GM08714 (cell line): ENCODE measurements around the gene SNPH.

Experiments used
- H3K4me3 ChIP-seq: fragments of 200-500 bp; sonication (Bioruptor generic); 2 replicates; pipeline ENCODE4 v1.5.1; 2014; ENCODE audit warnings: mild to moderate bottlenecking, low read length, inconsistent platforms
- ZNF274 ChIP-seq: IDR thresholded peaks from 2 replicates; pipeline ENCODE4 v1.6.1; 2012; ENCODE audit warnings: mild to moderate bottlenecking, low read depth, low read length

Gene SNPH

DNA sequence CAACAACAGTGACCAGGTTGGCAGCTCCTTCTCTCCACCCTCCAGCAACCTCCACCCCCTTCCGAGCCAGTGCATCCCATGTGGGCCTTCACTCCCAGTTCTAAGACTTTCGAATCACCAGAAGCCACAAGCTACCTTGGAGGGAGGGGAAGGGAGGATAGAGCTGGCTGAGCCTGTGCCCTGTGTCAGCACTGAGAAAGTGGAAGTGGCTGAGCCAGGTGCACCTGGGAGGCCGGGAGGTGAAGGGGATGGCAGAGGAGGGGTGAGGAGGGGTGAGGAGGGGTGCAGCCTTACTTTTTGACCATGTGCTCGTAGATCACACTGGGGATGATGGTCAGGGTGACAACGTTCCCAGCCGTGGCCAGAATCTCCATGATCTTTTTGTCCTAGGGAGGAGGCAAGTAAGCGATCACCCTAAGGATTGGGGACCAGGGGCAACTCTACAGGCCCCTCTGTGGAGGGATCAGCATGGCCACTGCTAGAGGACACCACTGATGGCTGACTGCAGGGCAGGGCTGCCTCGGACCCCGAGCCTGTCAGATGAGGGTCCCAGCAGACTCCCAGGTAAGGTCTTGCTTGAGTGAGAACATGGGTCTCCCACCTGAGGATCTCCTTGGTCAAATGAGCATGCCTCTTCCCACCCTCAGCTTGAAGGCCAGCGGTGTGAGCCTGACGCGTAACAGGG is 44.6 kb downstream of the SNPH start:
- no peak overlapping the region for H3K4me3 ChIP-seq
- TF ChIP-seq ZNF274 = no peak

- no peak for TF ChIP-seq ZNF274
- no peak overlapping the region for H3K4me3 ChIP-seq
Observed at GRCh38 chr20:1312308-1312707, 46.2 kb downstream of the SNPH start.

GRCh38 chr20:1312904-1313235 is 46.8 kb downstream of the SNPH start:
- H3K4me3 ChIP-seq = no peak overlapping the region
- TF ChIP-seq ZNF274 = no peak

DNA sequence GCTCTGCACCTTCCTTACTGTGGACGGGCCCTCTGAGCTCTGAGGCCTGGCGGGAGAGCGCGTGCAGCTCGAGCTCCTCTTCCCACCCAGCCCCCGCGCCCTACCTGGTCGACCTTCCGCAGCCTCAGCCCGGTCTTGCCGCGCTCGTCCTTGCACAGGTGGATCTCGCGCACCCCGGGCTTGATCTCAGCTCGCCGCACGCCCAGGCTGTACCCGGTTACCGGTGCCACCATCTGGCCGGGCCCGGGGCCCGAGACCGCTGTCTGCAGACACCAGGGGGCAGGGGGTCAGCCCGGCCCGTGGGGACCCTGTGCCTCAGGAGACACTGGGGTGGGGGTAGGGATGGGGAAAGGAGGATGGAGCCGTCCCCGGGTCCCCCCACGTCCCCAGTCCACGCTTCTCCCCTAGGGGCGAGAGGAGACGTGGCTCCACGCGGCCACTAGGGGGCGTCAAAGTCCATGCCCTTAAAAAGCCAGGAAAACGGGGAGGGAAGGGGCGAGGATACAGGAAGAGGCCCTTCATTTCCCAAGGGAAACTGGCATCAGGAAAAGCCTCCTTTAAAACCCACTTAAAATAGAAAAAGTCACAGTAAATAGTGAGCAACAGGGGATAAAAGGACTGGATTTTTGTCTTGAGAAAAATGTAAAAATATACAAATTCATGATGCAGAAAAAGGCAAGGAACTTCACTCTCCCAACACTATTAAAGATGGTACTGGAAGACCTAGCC is 47.3 kb downstream of the SNPH start:
- no peak for TF ChIP-seq ZNF274
- H3K4me3 ChIP-seq = no peak overlapping the region

DNA sequence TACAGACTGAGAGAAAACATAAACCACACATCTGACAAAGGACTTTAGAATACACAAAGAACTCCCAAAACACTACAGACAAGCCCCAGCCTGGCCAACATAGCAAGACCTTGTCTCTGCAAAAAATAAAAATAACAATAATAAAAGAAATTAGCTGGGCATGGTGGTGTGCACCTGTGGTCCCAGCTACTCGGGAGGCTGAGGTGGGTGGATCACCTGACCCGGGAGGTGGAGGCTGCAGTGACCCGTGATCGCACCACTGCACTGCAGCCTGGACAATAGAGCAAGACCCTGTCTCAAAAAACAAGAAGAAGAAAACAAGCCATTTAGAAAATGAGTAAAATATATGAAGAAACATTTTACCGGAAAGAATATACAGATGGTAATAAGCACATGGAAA is 49.7 kb downstream of the SNPH start:
- TF ChIP-seq ZNF274 = no peak

GRCh38 chr20:1317545-1318255 is 51.6 kb downstream of the SNPH start:
- TF ChIP-seq ZNF274 = no peak
- no peak overlapping the region for H3K4me3 ChIP-seq

More for the DNA sequence above, 49.7 kb downstream of the SNPH start:
- no peak overlapping the region for H3K4me3 ChIP-seq

DNA sequence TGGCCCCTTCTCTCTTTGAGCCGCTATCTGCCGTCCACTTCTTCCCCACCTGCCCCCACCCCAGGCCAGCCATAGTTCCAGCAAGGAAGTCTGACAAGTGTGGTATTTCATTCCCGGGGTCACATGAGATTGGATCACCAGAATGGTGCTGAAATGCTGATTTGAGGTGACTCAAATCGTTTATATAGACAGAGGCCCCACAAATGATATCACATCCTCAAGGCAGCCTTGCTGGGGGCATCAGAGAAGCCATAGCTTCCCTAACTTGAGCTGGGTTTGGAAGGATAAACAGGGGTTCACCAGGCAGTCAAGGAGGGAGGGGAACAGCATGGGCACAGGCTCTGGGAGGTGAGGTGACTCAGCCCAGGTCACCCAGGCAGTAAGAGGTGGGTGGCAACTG is 53.0 kb downstream of the SNPH start:
- H3K4me3 ChIP-seq = no peak overlapping the region
- no peak for TF ChIP-seq ZNF274

GRCh38 chr20:1319462-1319861 is 53.4 kb downstream of the SNPH start:
- no peak overlapping the region for H3K4me3 ChIP-seq
- no peak for TF ChIP-seq ZNF274

DNA sequence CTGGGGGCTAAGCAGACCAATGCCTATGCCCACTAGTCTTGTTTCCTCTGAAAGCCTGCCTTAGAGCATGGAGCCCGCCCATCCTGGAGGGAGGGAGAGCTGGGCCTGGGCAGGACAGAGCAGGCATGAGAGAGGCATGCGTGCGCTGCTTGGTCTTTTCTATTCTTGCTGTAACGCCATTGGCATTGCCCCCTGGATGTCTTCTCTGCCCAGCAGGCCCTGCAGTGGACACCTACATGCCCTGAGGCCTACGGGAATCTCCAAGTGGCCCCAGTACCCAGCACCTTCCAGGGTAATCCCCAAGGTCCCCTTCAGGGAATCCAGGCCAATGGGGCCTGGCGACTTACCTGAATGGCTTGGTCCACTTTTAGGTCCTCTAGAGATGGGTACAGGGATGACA is 53.9 kb downstream of the SNPH start:
- no peak overlapping the region for H3K4me3 ChIP-seq
- no peak for TF ChIP-seq ZNF274

DNA sequence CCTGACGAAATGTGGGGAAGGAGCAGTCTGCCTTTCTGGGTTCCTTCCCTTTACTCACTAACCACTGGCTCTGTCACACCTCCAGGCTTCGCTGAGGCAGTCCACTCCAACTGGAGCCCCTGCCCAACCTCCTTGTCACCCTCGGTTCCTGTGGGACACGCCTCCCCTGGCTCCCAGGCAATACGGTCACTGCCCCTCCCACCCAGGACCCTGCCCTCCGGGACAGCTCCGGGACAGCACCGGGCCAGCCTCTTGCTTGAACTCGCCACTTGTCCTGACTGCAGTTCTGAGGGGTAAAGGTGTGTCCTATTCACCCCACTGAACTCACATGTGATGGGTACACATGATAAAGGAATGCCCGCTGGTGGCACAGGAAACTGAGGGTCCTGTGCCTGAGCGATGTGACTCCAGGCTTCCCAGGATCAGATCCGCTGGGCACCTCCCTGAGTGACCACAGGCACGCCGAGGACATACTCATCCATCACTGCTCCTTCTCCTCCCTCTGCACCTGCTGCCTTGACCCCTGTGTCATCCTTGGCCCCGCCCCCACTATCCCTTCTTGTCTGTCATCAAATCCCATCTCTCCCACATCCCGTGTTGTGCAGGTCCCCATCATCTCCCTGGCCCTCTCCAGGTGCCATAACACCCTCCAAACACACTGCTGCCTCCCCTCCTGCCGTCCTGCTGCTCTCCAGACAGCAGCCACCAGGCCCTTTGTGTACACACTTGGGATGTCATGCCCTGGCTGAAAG is 55.0 kb downstream of the SNPH start:
- no peak for TF ChIP-seq ZNF274
- H3K4me3 ChIP-seq = no peak overlapping the region

DNA sequence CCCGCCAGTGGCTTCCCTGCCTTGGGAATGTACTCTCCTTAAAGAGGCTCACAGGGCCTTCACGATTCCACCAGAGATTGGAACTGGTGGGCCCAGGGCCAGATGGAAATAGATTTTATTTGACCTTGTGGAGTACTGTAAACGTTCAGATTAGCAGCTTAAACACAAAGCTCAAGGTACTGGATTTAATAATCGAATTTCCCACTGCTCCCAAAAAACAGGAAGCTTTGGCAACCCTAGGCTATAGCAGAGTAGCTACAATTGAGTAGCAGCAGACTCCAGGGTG is 55.5 kb downstream of the SNPH start:
- no peak for TF ChIP-seq ZNF274
- no peak overlapping the region for H3K4me3 ChIP-seq

- H3K4me3 ChIP-seq = no peak overlapping the region
- TF ChIP-seq ZNF274 = no peak
Observed at GRCh38 chr20:1322511-1323245, 56.6 kb downstream of the SNPH start.

GRCh38 chr20:1323256-1323655 is 57.2 kb downstream of the SNPH start:
- no peak overlapping the region for H3K4me3 ChIP-seq
- no peak for TF ChIP-seq ZNF274

GRCh38 chr20:1323830-1324597 is 57.9 kb downstream of the SNPH start:
- H3K4me3 ChIP-seq = no peak overlapping the region
- TF ChIP-seq ZNF274 = no peak
